ENCODE data around the gene OR6B2.
"Not testable (repeated sequence)": the region's sequence is repeated elsewhere in the genome, so short reads cannot be mapped to it uniquely, and the experiment has no call there.

Gene OR6B2

GRCh38 chr2:240030379-240031094, at the start of gene OR6B2:
Gene OR6B2, minus strand, starts transcription at chr2:240030429. Its CDS starts 0 bp downstream, at chr2:240030429.
- DNase-seq (ENCODE audit: low read depth), result no peak

- DNase-seq (ENCODE audit: low read depth), result no peak
Observed at GRCh38 chr2:240078631-240079030, 48.4 kb upstream of the OR6B2 start.

GRCh38 chr2:240077442-240077841, 47.2 kb upstream of the OR6B2 start:
- no peak for DNase-seq (ENCODE audit: low read depth)

- DNase-seq (ENCODE audit: low read depth), result no peak
Observed at GRCh38 chr2:240074545-240074944, 44.3 kb upstream of the OR6B2 start.

- no peak for DNase-seq (ENCODE audit: low read depth)
Observed at GRCh38 chr2:240070907-240071306, 40.7 kb upstream of the OR6B2 start.

GRCh38 chr2:240069829-240070228, 39.6 kb upstream of the OR6B2 start:
- DNase-seq (ENCODE audit: low read depth), result no peak

- no peak for DNase-seq (ENCODE audit: low read depth)
Observed at GRCh38 chr2:240068193-240068592, 38.0 kb upstream of the OR6B2 start.

- DNase-seq (ENCODE audit: low read depth), result no peak
Observed at GRCh38 chr2:240066489-240066888, 36.3 kb upstream of the OR6B2 start.

- no peak for DNase-seq (ENCODE audit: low read depth)
Observed at GRCh38 chr2:240064898-240065297, 34.7 kb upstream of the OR6B2 start.

GRCh38 chr2:240060977-240061591, 30.9 kb upstream of the OR6B2 start:
- no peak for DNase-seq (ENCODE audit: low read depth)

- no peak for DNase-seq (ENCODE audit: low read depth)
Observed at GRCh38 chr2:240056678-240057077, 26.4 kb upstream of the OR6B2 start.

- DNase-seq (ENCODE audit: low read depth), result no peak
Observed at GRCh38 chr2:240055177-240055917, 25.1 kb upstream of the OR6B2 start.

- no peak for DNase-seq (ENCODE audit: low read depth)
Observed at GRCh38 chr2:240053173-240054155, 23.2 kb upstream of the OR6B2 start, which contains the start of gene OR6B3. Gene OR6B3, minus strand, starts transcription at chr2:240053521.

GRCh38 chr2:240052524-240052923, 22.3 kb upstream of the OR6B2 start:
- no peak for DNase-seq (ENCODE audit: low read depth)

- no peak for DNase-seq (ENCODE audit: low read depth)
Observed at GRCh38 chr2:240051697-240052096, 21.5 kb upstream of the OR6B2 start.

- no peak for DNase-seq (ENCODE audit: low read depth)
Observed at GRCh38 chr2:240050278-240050677, 20.0 kb upstream of the OR6B2 start.

- DNase-seq (ENCODE audit: low read depth), result no peak
Observed at GRCh38 chr2:240048237-240048636, 18.0 kb upstream of the OR6B2 start.

GRCh38 chr2:240045098-240045497, 14.9 kb upstream of the OR6B2 start:
- DNase-seq (ENCODE audit: low read depth), result no peak

GRCh38 chr2:240044096-240044495, 13.9 kb upstream of the OR6B2 start:
- DNase-seq (ENCODE audit: low read depth), result not testable (repeated sequence)

GRCh38 chr2:240043279-240043989, 13.2 kb upstream of the OR6B2 start:
- no peak for DNase-seq (ENCODE audit: low read depth)

GRCh38 chr2:240042740-240043139, 12.5 kb upstream of the OR6B2 start:
- DNase-seq (ENCODE audit: low read depth), result no peak
